GM10266 (cell line): ENCODE results near the gene MRRF.
"Not testable (repeated sequence)": the region's sequence is repeated elsewhere in the genome, so short reads cannot be mapped to it uniquely, and the experiment has no call there.

ENCODE experiments used
- DNase-seq: peaks from one replicate; pipeline ENCODE4 v3.0.0; 2012; ENCODE audit errors: extremely low spot score
- TF ChIP-seq, protein P1 (sequence below): IDR thresholded peaks from 2 replicates; pipeline ENCODE4 v1.5.1; 2012; ENCODE audit warnings: mild to moderate bottlenecking, low read depth; ENCODE audit not compliant: control insufficient read depth, insufficient read depth; ENCODE audit errors: missing control alignments

The MRRF gene

DNA sequence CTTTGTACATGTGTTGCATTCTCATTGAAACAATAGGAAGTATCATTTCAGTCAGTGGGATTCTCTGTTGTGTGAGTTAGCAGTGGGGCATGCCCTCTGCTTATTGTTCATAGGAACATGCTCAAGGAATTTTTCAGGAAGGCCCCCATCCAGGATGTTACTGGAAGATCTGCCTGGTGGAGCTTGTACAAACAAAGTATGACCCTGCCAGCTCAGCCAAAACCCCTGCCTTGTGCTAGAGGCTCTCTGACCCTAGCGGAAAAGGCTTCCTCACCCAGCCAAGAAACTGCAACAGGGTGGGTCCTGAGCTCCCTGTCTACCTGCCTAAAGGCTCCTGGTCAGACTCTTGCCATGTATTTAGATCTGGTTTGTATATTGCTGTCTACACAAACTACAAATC lies 43.2 kb downstream of the MRRF start:
- DNase-seq: no peak

DNA sequence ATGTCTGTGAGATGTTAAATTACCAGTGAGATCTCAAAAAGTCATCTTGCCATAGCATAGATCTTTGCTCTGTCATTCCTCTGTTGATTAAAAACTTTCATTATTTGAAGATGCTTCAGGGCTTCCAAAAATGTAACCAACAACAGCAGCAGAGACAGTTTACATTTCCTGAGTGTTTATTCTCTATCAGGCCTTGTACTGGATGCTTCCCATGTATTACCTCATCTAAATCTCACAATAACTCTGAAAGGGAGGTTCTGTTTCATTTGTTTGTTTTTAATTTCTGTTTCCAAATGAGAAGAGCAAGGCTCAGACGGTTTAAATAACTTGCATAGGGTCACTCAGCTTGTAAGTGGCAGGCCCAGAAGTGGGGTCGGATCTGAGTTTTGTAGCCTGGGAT lies 45.2 kb downstream of the MRRF start:
- no peak for DNase-seq
- TF ChIP-seq, protein P1, sequence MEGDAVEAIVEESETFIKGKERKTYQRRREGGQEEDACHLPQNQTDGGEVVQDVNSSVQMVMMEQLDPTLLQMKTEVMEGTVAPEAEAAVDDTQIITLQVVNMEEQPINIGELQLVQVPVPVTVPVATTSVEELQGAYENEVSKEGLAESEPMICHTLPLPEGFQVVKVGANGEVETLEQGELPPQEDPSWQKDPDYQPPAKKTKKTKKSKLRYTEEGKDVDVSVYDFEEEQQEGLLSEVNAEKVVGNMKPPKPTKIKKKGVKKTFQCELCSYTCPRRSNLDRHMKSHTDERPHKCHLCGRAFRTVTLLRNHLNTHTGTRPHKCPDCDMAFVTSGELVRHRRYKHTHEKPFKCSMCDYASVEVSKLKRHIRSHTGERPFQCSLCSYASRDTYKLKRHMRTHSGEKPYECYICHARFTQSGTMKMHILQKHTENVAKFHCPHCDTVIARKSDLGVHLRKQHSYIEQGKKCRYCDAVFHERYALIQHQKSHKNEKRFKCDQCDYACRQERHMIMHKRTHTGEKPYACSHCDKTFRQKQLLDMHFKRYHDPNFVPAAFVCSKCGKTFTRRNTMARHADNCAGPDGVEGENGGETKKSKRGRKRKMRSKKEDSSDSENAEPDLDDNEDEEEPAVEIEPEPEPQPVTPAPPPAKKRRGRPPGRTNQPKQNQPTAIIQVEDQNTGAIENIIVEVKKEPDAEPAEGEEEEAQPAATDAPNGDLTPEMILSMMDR: no peak

More for the DNA sequence above, 43.2 kb downstream of the MRRF start:
- TF ChIP-seq, protein P1: no peak

DNA sequence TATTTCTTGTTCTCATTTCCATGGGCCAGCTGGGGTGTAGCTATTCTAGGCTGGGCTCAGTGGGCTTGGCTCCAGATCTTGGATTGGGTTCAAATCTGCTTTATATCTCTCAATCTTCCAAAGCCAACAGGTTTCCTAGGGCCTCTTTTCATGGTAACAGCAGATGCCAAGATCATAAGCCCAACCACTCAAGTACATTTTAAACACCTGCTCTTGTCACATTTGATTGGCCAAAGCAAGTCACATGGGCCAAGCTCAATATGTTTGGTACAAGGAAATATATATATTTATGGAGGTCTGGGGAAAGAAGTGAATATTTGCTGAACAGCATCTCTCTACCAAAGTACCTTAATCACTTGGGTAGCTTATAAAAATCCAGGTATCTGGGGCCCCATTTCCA lies 49.5 kb downstream of the MRRF start:
- DNase-seq: no peak
- TF ChIP-seq, protein P1: no peak

DNA sequence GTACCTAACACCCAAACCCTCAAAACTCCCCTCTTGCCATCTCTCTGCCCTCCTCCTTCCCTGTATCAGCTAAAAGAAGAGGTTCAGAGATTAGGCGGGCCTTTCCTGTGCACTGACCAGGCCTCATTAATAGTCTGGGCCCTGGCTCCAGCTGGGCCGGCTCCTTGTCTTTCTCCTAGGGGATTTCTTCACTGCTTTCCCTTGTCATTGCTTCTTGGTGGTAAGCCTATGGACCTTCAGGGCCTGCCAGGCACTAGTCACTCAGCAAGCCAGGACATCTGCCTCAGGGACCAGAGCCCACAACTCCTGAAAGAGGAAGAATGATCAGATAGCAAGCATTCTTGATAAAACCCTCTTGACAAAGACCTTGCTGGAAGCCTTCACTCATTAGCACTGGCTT lies 50.9 kb downstream of the MRRF start:
- TF ChIP-seq, protein P1: no peak
- DNase-seq: no peak

DNA sequence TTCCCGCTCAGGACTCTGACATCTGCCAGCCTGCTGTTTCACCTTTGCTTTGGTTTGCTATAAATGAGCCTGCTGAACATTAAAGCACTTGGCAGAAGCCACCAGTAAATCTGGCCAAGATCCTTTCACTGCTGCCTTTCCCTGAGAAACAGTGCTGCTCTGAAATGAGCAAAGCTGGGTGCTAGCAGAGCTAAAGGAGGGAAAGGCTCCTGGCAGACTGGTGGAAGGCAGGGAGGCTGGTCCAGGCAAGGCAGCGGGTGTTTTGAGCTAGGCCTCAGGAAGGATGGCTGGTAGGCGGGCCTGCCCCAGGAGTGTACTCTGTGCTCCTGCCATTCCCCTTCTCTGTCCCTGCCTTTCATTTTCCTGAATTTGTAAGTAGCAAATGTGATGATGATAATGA lies 53.6 kb downstream of the MRRF start:
- TF ChIP-seq, protein P1: no peak
- no peak for DNase-seq

DNA sequence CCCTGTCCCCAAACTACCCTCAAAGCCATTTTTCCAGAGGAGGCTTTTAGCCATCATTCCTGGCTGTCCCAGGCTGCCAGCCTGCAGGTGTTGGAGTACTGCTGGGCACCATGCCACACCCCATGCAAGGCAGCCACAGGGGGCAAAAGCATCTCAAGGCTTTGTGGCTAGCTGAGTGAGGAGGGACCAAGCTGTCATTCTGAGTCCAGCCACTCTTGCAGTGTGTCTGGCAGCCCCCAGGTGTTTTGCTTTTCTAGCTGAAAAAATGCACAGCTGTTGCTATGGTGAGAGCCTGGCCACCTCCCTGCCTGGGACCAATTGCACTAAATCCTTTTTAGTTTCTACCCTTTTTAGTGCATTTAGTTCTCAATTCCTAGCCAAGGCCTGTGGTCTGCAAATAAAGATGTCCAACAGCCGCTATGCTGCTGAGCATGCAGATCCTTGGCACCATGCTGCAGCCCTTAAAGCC lies 55.8 kb downstream of the MRRF start:
- TF ChIP-seq, protein P1: no peak
- DNase-seq: no peak

DNA sequence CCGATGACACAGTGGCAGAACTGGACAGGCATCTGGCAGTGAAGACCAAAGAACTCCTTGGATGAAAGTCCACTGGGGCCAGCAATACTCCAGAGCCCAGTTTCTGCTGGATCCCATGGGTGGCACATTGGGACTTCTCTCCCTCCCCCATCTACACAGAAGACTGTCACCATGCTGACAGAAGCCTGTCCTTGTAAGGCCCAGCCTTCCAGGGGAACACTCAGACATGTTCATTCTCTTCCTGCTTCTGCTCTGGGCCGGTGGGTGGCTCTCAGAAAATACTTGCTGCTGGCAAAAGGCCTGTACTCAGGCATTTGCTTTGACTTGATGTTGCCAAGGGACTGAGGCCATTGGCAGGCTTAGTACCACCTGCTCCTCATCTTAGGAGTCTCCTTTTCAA lies 57.9 kb downstream of the MRRF start:
- TF ChIP-seq, protein P1: no peak
- no peak for DNase-seq

DNA sequence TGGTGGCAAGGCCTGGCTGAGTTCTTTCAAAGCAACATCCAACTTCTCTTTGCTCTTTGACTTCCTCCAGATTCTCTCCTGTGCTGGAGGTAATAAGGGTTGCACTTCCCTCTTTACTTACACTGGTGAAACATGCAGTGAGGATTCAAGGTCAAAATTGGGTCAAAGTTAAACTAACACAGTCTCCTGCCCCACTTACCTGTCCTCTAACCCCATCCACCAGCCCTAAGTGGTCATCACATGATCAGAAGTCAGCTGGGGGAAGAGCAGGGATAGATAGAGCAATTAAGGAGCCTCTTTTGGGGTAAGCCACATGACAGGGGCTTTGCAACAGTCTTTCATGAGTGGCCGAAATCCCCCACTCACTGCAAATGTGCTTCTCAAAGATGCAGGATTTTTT lies 60.0 kb downstream of the MRRF start:
- not testable (repeated sequence) for DNase-seq
